ENCODE data around the gene DOLK. TPM values are rescaled to one million over a fixed set of nuclear protein-coding genes. Genes with fewer than 3 reads are reported as not detected.

The DOLK gene
- total RNA-seq, 1 donor from 2014 or later: 14.4 TPM

- peak in 1 of 2 donors; percentile 4 for ATAC-seq
- no peak for TF ChIP-seq CTCF (IDR thresholded peaks at IDR 0.05)
- H3K36me3 ChIP-seq: peaks cover 51% of the 10 kb centered on the region
- peaks cover 78% of the 10 kb centered on the region for H3K4me1 ChIP-seq
- no peaks in the 10 kb centered on the region for H3K9me3 ChIP-seq
- peak; percentile 58 for DNase-seq
- no peaks in the 10 kb centered on the region for H3K27me3 ChIP-seq (ENCODE audit: low read depth)
- intact Hi-C loops (cut with DNase I): no loop called here
- H3K4me3 ChIP-seq: peak overlapping the region; percentile 30
- H3K27ac ChIP-seq: peak overlapping the region; percentile 86
Measured at GRCh38 chr9:128913995-128914772, 33.2 kb downstream of the DOLK start.

GRCh38 chr9:128913048-128913900 lies 34.1 kb downstream of the DOLK start:
- H3K9me3 ChIP-seq: no peaks in the 10 kb centered on the region
- peak; percentile 53 for DNase-seq
- H3K27me3 ChIP-seq (ENCODE audit: low read depth): no peaks in the 10 kb centered on the region
- H3K4me1 ChIP-seq: peaks cover 78% of the 10 kb centered on the region
- peak; percentile 13 to 22 for ATAC-seq
- TF ChIP-seq CTCF (IDR thresholded peaks at IDR 0.05): no peak
- peaks cover 59% of the 10 kb centered on the region for H3K36me3 ChIP-seq
- peak overlapping the region; percentile 86 for H3K27ac ChIP-seq
- intact Hi-C loops (cut with DNase I): no loop called here
- H3K4me3 ChIP-seq: peak overlapping the region; percentile 30

GRCh38 chr9:128912270-128912853 lies 35.0 kb downstream of the DOLK start:
- peak; percentile 69 for DNase-seq
- no peak overlapping the region for H3K4me3 ChIP-seq
- H3K4me1 ChIP-seq: peaks cover 71% of the 10 kb centered on the region
- peak overlapping the region; percentile 86 for H3K27ac ChIP-seq
- intact Hi-C loops (cut with DNase I): no loop called here
- peak; percentile 75 to 82 for ATAC-seq
- H3K27me3 ChIP-seq (ENCODE audit: low read depth): no peaks in the 10 kb centered on the region
- TF ChIP-seq CTCF (IDR thresholded peaks at IDR 0.05): no peak
- H3K9me3 ChIP-seq: no peaks in the 10 kb centered on the region
- H3K36me3 ChIP-seq: peaks cover 59% of the 10 kb centered on the region

GRCh38 chr9:128911529-128912035 lies 35.8 kb downstream of the DOLK start:
- peaks cover 64% of the 10 kb centered on the region for H3K4me1 ChIP-seq
- H3K27me3 ChIP-seq (ENCODE audit: low read depth): no peaks in the 10 kb centered on the region
- no peak for TF ChIP-seq CTCF (IDR thresholded peaks at IDR 0.05)
- peaks cover 63% of the 10 kb centered on the region for H3K36me3 ChIP-seq
- DNase-seq: peak; percentile 74
- H3K27ac ChIP-seq: peak overlapping the region; percentile 86
- ATAC-seq: peak; percentile 43 to 45
- intact Hi-C loops (cut with DNase I): no loop called here
- no peak overlapping the region for H3K4me3 ChIP-seq
- no peaks in the 10 kb centered on the region for H3K9me3 ChIP-seq

- Histone ChIP-seq H3K4me1 (peaks cover 57% of the 10 kb centered on the region), H3K36me3 (peaks cover 57% of the 10 kb centered on the region), H3K27ac (peak overlapping the region; percentile 86), H3K27me3 (ENCODE audit: low read depth) (no peaks in the 10 kb centered on the region), H3K4me3 (no peak overlapping the region), H3K9me3 (no peaks in the 10 kb centered on the region)
- no peak for TF ChIP-seq CTCF (IDR thresholded peaks at IDR 0.05)
- no peak for ATAC-seq
- intact Hi-C loops (cut with DNase I): no loop called here
- peak; percentile 45 for DNase-seq
Measured at GRCh38 chr9:128910906-128911305, 36.5 kb downstream of the DOLK start.
